K562 (cell line): Measurements from ENCODE around the gene SCAANT1. TPM values are rescaled to one million over a fixed set of nuclear protein-coding genes. Genes with fewer than 3 reads are reported as not detected.

Experiments
- ATAC-seq: fragments of 200-7000 bp; cut with Tn5 transposase; 3 replicates; pipeline ENCODE4 v1.9.1; 2020; ENCODE audit warnings: moderate library complexity
- BruUV-seq: library from RNA; stranded (reverse); fragments of 400-500 nt; replicated peaks from 2 replicates; lab custom pipeline; 2021; lab: Mats Ljungman, UMichigan
- CTCF ChIA-PET: fragments of 300-600 bp; formaldehyde crosslinking; extraction: SDS; loops from one replicate; lab custom pipeline; 2021; ENCODE audit warnings: low intra/inter-chr PET ratio; lab: Yijun Ruan, JAX
- POLR2A ChIA-PET: fragments of 300-600, 350-650 bp; sonication (Branson Sonifier 250); formaldehyde crosslinking; extraction: SDS; loops from one replicate; lab custom pipeline; 2021; ENCODE audit warnings: antibody characterized with exemption, inconsistent platforms; lab: Yijun Ruan, JAX
- DNase-seq, 4 experiments: peaks; one replicate each; pipeline versions ENCODE4 v3.0.0 to v3.0.0-alpha.2; 2011 to 2018; ENCODE audit warnings: low spot score in 3 of 4, mixed read lengths in 3 of 4; ENCODE audit errors: extremely low read depth in 1 of 4
- FAIRE-seq: peaks from 2 replicates; lab custom pipeline; 2011; peaks lifted over from hg19 to GRCh38; lab: Jason Lieb, UNC
- H2AFZ ChIP-seq: 2 replicates; pipeline ENCODE4 v1.6.0; 2011; ENCODE audit warnings: low read depth, low read length, control low read depth, inconsistent platforms
- H3K27ac ChIP-seq: fragments of 200-600 bp; 3 replicates; pipeline ENCODE4 v1.8.0; 2011; ENCODE audit warnings: low read depth, mild to moderate bottlenecking, control low read depth, inconsistent platforms, low read length, moderate library complexity, mixed read lengths; ENCODE audit errors: extremely low read depth
- H3K27me3 ChIP-seq, 2 experiments: fragments of 300-600 bp in 1 of 2; 2 replicates in 1 of 2; 3 replicates in 1 of 2; pipeline versions ENCODE4 v1.6.0 to v1.8.0; 2011; ENCODE audit warnings: inconsistent platforms in 2 of 2, low read length in 2 of 2, mild to moderate bottlenecking in 1 of 2, mixed read lengths in 1 of 2, moderate library complexity in 1 of 2; ENCODE audit not compliant: control insufficient read depth in 2 of 2, insufficient read depth in 2 of 2
- H3K36me3 ChIP-seq: fragments of 300-600 bp; 3 replicates; pipeline ENCODE4 v1.8.0; 2011; ENCODE audit warnings: mild to moderate bottlenecking, low read length, inconsistent platforms; ENCODE audit not compliant: control insufficient read depth, insufficient read depth
- H3K4me1 ChIP-seq, 2 experiments: fragments of 200-600 bp in 1 of 2; replicated peaks in 1 of 2; 2 replicates in 1 of 2; 3 replicates in 1 of 2; pipeline versions ENCODE4 v1.5.1 to v1.8.0; 2011; ENCODE audit warnings: inconsistent platforms in 2 of 2, low read length in 2 of 2, mild to moderate bottlenecking in 1 of 2, mixed read lengths in 1 of 2, moderate library complexity in 1 of 2; ENCODE audit not compliant: control insufficient read depth in 2 of 2, insufficient read depth in 2 of 2
- H3K4me2 ChIP-seq: 2 replicates; pipeline ENCODE4 v1.6.1; 2011; ENCODE audit warnings: low read length, control low read depth, inconsistent platforms, mixed read lengths; ENCODE audit not compliant: insufficient read depth
- H3K4me3 ChIP-seq: fragments of 200-600 bp; sonication (generic), shearing (Covaris generic); 2 replicates; pipeline ENCODE4 v1.5.1; 2016; ENCODE audit warnings: control low read depth, inconsistent platforms
- H3K79me2 ChIP-seq: fragments of 200-600 bp; 3 replicates; pipeline ENCODE4 v1.8.0; 2011; ENCODE audit warnings: low read length, inconsistent platforms; ENCODE audit not compliant: control insufficient read depth, insufficient read depth
- H3K9ac ChIP-seq, 2 experiments: 2 replicates each; pipeline versions ENCODE4 v1.6.0 to v1.6.1; 2011; ENCODE audit warnings: low read depth in 2 of 2, low read length in 2 of 2, control low read depth in 1 of 2, inconsistent platforms in 1 of 2, mild to moderate bottlenecking in 1 of 2, mixed read lengths in 1 of 2; ENCODE audit not compliant: insufficient read depth in 1 of 2
- H3K9me1 ChIP-seq: one replicate; pipeline ENCODE4 v1.6.0; 2011; ENCODE audit warnings: inconsistent platforms, mild to moderate bottlenecking, low read length, moderate library complexity; ENCODE audit not compliant: control insufficient read depth, insufficient read depth
- H3K9me3 ChIP-seq: replicated peaks from 2 replicates; pipeline ENCODE4 v1.5.1; 2011; ENCODE audit warnings: low read depth, low read length, inconsistent platforms; ENCODE audit not compliant: control insufficient read depth, insufficient read depth
- H4K20me1 ChIP-seq: replicated peaks from 2 replicates; pipeline ENCODE4 v1.6.1; 2011; ENCODE audit warnings: low read length, inconsistent platforms, mixed read lengths; ENCODE audit not compliant: control insufficient read depth, insufficient read depth
- ARID2 ChIP-seq: fragments of 450-650 bp; IDR thresholded peaks from 2 replicates; pipeline ENCODE4 v1.6.1; 2017; ENCODE audit warnings: antibody characterized with exemption, mild to moderate bottlenecking
- MTA1 ChIP-seq: fragments of 450-650 bp; IDR thresholded peaks from 2 replicates; pipeline ENCODE4 v1.6.1; 2017; ENCODE audit warnings: borderline replicate concordance
- ZNF280A ChIP-seq: fragments of 450-650 bp; IDR thresholded peaks from 2 replicates; pipeline ENCODE4 v1.6.1; 2018; ENCODE audit warnings: mild to moderate bottlenecking, low read depth; ENCODE audit not compliant: partially characterized antibody
- ZNF696 ChIP-seq: fragments of 250-450 bp; sonication (Bioruptor Pico); conservative IDR thresholded peaks from 2 replicates; pipeline ENCODE4 v1.4.0; 2020; ENCODE audit warnings: mild to moderate bottlenecking, moderate library complexity
- WGBS: fragments of 100-300 bp; shearing (Covaris generic); methylation state at CpG from one replicate; pipeline ENCODE4 v1.1.6; 2016; ENCODE audit warnings: low coverage, mixed read lengths; ENCODE audit not compliant: insufficient coverage; ENCODE audit errors: missing lambda C conversion rate; 5-methylcytosine and 5-hydroxymethylcytosine counted together
- in situ Hi-C: fragments of 300-500 bp; cut with MboI; formaldehyde crosslinking; loops from 4 replicates; pipeline ENCODE4 v1.15.0; 2018; ENCODE audit warnings: inconsistent platforms, mixed read lengths
- intact Hi-C: fragments of 100-400 bp; cut with micrococcal nuclease; formaldehyde crosslinking; loops from 2 replicates; pipeline ENCODE4 v1.14.2; 2022
- polyA plus RNA-seq, 8 experiments: library from polyadenylated mRNA; depleted of rRNA in 4 of 8; stranded (reverse) in 5 of 8; unstranded in 3 of 8; fragments of >200 nt; fragmentation: Nextera tagmentation in 2 of 8; fragmentation: Illumina TruSeq in 1 of 8; extraction: Ambion mirVana in 2 of 8; extraction: Trizol in 1 of 8; gene quantifications; 2 replicates each; pipeline versions ENCODE4 v1.2.1 to v1.2.3, GENCODE V29; 2011 to 2014; ENCODE audit warnings: inconsistent platforms in 1 of 8, missing spikeins in 1 of 8
- total RNA-seq, 7 experiments: library from RNA; depleted of rRNA in 6 of 7; stranded (reverse); fragments of >200 nt in 6 of 7; fragmentation: Illumina TruSeq in 2 of 7; extraction: Trizol in 2 of 7; gene quantifications; 2 replicates each; pipeline versions ENCODE4 v1.2.1 to v1.2.3, GENCODE V29; 2011 to 2021; ENCODE audit warnings: low replicate concordance in 1 of 7
- TF ChIP-seq, protein P1 (sequence below): fragments of 450-650 bp; formaldehyde crosslinking; IDR thresholded peaks from 2 replicates; pipeline ENCODE4 v1.4.0; 2022; ENCODE audit warnings: mild to moderate bottlenecking, moderate library complexity

The SCAANT1 gene
- total and polyA plus RNA-seq, 9 of the 15 experiments (the other 6 are each of a cell fraction or from before 2014, with no cell fraction given), result not detected

DNA sequence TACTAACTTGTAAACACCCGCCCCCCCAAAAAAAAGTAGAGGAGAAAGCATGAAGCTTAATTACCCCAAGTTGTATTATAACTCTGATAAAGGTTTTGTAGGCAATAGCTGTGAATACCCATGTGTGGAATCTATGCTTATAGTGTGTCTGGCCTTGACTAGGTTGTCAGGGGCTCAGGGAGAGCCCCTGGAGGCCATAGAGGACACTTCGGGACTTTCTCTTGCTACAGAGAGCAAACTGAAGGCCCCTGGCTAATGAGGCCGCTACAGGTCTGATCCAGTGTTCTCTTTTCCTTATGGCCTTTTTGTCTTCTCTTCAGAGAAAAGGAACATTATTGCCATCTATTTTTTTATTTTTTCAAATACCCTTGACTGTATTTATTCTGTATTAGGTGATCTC lies 19.1 kb upstream of the SCAANT1 start:
- H4K20me1 ChIP-seq, result 0 out of 2 replicates have a peak, but pooled peaks cover under 1% of the 10 kb centered on the region
- H3K27me3 ChIP-seq, result no peaks in the 10 kb centered on the region
- H3K9me3 ChIP-seq, result no peaks in the 10 kb centered on the region
- in situ Hi-C loops, result no loop called here
- H3K79me2 ChIP-seq, result peaks cover 48% of the 10 kb centered on the region
- H3K9me1 ChIP-seq, result no peaks in the 10 kb centered on the region
- H3K4me2 ChIP-seq, result no peak overlapping the region
- peaks cover 0 to 1% of the 10 kb centered on the region in 2 experiments; a peak in 3 of 5 replicates for H3K4me1 ChIP-seq
- intact Hi-C loops, result no loop called here
- no peak overlapping the region for H2AFZ ChIP-seq
- CTCF ChIA-PET, result no interaction called here
- 85% methylated on average over 3 of the region's 3 CpGs for WGBS
- H3K36me3 ChIP-seq, result peaks cover 14% of the 10 kb centered on the region; the same call in 1 of the 3 replicates
- BruUV-seq, result no TSS peak
- FAIRE-seq (no peak), DNase-seq (no peak), ATAC-seq (peak; percentile 73)
- TF ChIP-seq ARID2 (no peak), ZNF696 (no peak), ZNF280A (no peak), MTA1 (no peak)
- TF ChIP-seq, protein P1, sequence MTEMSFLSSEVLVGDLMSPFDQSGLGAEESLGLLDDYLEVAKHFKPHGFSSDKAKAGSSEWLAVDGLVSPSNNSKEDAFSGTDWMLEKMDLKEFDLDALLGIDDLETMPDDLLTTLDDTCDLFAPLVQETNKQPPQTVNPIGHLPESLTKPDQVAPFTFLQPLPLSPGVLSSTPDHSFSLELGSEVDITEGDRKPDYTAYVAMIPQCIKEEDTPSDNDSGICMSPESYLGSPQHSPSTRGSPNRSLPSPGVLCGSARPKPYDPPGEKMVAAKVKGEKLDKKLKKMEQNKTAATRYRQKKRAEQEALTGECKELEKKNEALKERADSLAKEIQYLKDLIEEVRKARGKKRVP (CRISPR knock-in tag), result no peak
- H3K9ac ChIP-seq, result no peak overlapping the region
- POLR2A ChIA-PET, result no interaction called here
- H3K27ac ChIP-seq, result no peak overlapping the region
- no peak overlapping the region for H3K4me3 ChIP-seq
